ENCODE measurements around the gene GIPC2.

DNA sequence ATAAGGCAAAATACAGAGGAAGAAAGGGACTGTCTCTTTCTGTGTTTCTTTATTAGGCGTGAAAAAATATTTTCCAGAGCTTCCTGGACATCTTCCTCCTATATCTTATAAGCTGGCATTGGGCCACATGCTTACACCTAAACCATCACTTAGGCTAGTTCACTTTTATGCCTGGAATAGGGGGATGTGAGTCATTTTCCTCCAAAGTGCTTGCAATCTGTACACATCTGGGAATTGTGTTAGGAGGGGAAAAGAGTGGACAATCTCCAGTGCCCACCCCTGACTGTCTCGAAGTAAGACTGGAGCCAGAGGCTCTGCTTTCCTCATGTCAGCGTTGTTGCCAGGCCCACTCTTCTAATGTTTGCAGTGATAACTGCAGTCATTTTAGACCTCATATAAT lies 29.9 kb downstream of the GIPC2 start:
- TF ChIP-seq EP300 (IDR thresholded peaks at IDR 0.05; ENCODE audit: borderline replicate concordance): no peak
- TF ChIP-seq FOXM1 (IDR thresholded peaks at IDR 0.05; ENCODE audit: borderline replicate concordance, low read depth): no peak
